Stimulated activated CD4-positive, alpha-beta T cell treated with anti-CD3 and anti-CD28 coated beads, TNF-alpha, amount 100 ng/mL, for 1 hour (primary cell): ENCODE results near the gene GRM8.

Experiments
- DNase-seq, 3 donors: peaks; one replicate each; pipeline ENCODE4 v3.0.0-alpha.2; 2020; ENCODE audit warnings: low read depth in 3 of 3, low spot score in 1 of 3

Gene GRM8

DNA sequence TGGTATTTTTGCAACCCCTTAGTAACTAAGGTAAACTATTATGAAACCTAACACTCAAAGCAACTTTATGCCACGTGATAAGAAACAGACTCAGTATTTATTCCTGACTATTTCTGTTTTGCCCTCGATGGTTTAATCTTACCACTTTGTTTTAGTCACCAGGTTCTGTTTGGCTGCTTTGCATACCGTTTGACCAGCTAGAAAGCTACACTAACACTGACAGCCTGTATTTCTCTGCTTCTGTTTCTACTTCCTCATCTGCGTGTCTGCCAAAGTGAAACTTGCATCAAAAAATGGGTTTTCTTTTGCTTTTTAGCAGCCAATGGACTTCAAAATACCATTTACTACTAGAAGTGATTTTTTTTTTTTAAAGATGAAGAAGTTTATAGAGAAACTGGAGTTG lies 802.5 kb downstream of the GRM8 start:
- DNase-seq = no peak

DNA sequence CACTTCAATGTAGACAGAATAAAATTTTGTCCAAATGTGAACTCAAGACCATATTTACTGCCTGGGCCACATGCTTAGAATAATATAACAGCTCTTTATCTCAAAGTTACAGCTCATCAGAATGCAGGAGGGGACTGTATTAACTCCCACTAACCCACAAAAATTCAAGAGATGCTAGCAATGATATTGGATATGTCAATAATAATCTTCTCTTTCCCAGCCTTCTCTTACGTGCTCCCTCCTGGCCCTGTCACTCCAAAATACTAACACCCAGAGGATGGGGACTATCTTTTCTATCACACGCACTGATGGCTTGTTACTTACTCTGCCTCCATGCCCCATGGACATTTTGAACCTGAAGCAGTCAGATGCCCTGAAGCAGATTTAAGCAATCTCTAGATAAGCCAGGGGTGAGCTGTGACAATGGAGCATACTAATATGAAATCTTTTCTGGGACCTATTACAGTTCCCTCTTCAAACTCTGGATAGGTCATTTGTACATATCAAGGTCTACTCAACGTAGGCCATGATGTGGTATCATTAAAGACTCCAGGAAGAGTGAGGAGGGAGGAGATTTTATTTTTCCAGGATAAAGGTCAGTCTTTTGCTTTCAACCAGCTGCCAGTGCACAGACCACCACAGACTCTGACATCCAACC lies 803.0 kb downstream of the GRM8 start:
- no peak for DNase-seq

DNA sequence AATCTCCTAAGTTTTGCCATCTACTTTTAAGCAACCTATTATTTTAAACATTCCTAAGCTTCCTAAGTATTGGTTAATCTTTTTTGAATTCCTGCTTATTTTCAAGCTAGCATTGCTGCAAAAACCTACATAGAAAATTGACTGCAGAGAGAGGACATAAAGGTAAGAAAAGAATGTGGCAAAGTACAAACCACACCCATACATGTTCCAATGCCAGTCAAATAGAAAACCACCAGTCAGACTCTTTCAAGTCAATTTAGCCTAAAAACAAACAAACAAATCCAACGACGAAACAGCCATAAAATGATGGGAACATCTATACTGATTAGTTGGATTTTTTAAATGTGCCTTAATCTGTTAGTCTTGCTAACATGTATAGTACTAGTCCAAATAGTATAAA lies 804.8 kb downstream of the GRM8 start:
- DNase-seq = no peak

DNA sequence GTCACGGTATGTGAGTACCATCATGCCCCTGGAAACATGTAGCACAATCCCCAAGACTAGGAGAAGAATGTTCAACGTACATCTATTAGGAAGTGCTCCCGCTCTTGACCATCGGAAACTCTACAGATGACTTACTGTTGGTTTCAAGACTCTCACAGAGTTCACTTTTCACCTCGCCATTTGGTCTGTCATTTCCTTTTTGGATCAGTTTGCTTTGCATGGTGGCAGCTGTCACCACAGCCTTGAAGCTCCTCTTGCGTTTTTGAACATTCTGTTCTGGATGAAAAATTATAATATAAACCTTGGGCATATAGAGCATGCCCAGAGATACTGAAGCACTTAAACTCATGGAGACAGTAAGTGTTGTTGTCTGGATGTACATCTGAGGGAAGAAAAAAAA lies 806.8 kb downstream of the GRM8 start:
- no peak for DNase-seq

DNA sequence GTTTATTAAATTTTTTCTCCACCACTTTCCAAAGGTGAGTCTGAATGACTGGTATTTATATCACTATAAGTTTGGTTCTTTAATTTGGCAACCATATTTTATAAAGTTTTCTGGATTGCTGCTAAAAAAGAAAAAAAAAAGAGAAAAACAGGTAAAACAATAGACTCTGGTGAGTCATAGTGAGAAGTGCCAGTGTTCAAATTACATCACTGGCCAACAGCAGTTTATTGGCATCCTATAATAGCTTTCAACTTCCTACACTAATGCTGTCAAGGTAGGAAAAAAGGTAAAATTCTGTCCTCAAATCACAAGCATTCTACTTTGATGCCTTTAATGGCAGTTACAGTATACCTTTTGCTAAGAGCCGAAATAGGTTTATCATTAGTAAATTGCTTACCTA lies 808.8 kb downstream of the GRM8 start:
- no peak for DNase-seq

DNA sequence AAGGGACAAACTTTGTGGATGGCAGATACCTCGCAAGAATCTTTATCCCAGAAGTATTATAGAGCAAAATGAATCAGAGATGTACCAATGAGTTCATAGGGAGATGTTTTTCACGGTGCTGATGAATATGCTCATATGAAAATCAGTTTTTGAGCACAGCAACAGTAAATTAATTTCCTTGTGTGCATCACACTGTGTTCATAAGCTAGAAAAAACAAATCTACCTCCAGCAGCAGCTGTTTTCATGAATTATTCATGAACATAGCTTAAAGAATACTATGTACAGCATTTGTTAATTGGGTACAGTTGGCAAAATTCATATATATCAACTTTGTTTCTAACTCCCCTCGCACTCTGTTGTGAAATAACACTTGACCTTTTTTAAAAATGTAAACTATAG lies 809.8 kb downstream of the GRM8 start:
- no peak for DNase-seq

DNA sequence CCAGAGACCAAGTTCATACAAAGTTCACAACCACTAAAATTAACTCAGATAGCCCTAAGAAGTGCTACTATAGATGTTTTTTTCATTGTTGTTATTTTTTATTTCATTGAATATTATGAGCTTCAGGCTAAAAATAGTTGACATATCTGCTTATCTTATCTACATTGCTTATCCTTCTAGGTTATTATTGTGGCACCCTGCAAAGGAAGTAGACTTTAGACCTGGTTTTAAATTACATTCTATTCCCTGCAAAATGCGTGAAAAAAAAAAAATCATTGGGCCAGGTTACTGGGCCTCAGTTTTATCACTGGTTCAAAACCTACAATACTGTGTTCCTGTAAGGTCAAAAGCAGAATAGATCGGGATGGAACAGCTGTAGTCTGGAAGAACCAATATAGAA lies 811.0 kb downstream of the GRM8 start:
- no peak for DNase-seq

DNA sequence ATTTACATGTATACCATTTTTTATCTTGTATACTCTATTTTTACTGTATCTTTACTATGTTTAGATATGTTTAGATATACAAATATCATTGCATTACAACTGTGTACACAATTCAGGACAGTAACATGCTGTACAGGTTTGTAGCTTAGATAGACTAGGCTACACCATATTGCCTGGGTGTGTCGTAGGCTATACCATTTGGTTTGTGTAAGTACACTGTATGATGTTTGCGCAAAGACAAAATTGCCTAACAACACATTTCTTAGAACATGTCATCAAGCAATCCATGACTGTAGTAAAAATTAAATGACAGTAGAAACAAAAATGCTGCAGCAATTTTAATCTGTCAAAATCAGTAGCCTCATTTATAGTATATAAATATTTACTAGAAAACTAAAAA lies 812.2 kb downstream of the GRM8 start:
- DNase-seq = no peak

DNA sequence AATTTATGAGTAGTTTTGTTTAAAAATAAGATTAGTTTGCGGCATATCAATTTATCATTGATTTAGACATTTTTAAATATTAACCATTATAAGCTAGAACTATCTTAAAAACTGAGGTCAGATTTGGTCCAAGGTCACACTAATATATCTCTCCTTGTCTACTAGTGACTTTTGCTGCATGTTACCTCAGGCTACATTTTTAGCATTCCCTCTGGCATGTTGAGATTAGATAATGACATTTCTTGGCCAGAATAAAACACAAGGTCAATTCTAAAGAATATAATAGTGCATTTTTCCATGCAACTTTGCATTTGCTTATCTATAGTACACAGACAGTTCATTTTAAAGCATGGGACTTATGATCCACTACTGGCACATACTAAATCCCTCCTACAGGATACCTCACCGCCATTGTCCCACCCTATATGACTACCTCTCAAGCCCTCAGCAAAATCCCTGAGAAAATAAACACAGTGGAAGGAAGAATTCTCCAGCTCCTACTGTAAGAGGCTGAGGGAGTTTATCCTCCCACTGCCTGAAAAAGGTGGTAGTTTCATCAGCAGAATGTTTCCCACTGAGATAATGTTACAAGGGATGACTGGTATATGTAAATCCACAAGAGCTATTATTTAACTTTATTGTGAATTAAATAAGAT lies 816.4 kb downstream of the GRM8 start:
- DNase-seq = no peak

DNA sequence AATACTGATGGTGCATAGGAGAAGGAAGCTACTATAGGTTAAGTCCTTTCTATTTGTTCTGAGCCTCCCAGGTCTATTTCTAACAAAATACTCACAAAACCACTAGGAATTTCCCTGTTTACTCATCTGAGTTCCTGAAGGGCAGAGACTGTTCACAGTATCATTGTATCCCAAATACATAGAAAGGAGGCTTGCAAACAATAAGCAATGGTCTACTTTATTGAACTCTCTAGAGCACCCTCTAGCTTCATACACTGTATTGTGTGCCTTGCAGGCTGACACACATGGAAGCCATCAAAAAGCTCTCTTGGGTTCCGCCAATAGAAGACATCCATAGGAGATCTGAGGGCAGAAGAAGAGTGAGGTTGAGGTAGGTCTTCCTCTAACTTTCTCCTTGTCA lies 826.1 kb downstream of the GRM8 start:
- DNase-seq = no peak

DNA sequence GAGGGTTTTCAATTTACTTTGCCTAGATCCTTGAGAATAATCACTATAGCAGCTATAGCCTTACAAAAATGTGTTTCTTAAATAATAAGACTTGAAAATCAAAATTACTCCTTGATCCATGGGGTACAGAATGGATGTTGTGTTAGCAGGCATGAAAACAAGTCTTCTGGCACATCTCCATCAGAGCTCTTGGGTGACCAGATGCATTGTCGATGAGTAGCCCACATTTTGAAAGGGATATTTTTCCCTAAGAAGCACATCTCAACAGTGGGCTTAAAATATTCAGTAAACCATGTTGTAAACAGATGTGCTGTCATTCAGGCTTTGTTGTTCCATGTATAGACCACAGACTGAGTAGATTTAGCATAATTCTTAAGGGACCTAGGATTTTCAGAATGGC lies 827.8 kb downstream of the GRM8 start:
- DNase-seq = no peak

DNA sequence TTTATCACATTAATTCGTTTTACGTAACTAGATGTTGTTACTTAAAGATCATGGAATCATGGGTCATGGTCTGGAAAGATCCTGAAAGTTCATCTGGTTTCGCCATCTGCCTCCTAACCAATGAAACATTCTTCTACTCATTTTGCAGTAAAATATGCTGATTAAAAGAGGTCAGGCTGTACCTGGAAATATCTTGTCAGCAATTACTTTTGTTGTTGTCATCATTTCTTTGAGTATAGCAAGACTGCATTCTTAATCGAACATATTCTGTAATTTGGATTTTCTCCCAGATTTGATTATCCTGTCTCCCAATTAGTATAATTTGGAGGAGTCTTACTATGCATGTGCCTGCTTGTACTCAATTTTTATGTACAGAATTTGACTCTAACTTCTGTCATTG lies 833.7 kb downstream of the GRM8 start:
- no peak for DNase-seq

DNA sequence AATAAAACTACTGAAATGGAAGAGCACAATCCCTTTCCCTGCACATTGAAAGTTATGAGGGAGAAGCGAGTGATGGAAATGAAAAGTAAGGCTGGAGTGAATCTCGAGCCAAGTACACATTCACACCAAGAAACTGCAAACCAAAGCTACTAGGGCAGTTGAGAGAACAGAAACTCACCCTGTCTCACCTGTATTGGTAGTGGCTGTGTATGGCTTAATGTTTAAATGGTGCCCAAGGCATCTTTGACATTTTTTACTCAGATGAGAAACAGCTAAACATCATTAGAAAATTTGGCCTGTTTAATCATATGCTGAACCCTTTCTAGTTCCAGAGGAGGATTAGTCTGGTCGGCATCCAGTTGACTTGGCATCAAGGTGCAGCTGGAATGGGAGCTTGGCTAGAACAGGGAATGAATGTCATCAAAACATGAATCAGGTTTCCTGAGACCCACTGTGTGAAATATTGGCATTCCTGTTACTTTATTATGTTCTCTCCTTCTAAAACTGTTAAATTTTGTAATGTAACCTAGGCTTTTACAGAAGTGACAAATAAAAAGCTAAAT lies 840.8 kb downstream of the GRM8 start:
- no peak for DNase-seq

DNA sequence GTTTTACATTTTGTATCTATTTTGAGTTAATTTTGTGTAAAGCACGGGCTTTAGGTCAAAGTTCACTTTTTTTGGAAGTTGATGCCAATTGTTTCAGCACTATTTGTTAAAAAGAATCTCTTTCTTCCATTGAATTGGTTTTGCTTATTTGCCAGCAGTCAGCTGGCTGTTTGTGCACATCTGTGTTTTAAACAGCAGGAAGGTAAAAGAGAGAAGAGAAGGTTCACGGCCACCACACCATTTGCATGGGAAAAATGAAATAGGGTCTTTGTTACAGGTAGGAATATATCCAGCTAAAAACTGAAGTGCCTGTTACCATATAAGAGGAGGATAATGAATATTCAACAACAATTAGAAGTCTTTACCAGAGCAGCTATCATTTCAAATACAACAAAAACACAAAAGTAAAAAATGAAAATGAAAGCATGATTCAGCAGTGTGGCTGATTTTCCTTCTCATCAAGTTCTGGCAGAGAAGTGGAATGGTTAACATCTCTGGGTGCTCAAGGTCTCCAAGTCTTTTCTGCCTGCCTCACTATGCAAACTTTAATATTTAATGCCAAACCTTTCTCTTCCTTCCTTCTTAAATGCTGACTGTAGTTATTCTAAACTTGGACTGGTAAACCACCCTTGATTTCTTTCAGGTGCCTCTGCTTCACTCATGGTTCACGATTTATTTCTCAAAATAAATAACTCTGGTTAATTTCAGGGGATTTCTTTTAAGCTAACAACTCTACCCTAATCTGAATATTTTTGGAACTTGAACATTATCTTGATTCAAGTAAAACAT lies 841.5 kb downstream of the GRM8 start:
- DNase-seq = no peak

DNA sequence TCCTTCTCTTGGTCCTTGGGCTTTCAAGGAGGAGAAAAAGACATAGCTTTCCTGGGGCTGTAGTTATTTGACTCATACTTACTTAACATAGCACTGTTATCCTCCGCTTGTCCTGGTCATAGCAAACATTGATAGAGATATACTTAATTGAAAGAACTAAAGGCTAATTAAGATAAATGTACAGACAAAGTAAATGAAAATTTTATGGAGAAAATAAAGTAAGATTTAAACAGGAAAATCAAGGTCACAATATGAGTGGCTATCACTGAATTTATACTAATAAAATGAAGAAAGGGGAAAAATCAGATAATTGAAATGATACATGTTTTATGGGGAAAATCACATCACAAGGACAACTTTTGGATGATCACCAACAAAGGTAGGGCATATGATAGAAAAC lies 849.7 kb downstream of the GRM8 start:
- no peak for DNase-seq

DNA sequence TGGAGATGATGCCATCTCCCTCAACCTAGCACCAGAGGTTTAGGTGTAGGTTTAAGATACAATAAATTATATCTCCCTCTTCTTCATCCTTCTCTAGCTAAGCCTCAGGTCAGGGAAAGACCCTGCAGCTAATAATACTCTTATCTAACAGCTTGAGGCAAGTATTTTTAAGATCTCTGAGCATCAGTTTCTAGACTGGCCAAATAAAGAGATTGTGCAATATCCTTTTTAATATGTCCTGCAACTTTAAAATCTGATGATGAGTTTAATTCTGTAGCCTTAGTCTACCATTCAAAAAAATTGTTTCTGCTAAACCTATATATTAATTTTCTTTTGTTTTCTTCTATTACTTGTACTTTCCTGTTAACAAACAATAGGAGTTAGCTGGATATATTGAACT lies 850.8 kb downstream of the GRM8 start:
- no peak for DNase-seq

DNA sequence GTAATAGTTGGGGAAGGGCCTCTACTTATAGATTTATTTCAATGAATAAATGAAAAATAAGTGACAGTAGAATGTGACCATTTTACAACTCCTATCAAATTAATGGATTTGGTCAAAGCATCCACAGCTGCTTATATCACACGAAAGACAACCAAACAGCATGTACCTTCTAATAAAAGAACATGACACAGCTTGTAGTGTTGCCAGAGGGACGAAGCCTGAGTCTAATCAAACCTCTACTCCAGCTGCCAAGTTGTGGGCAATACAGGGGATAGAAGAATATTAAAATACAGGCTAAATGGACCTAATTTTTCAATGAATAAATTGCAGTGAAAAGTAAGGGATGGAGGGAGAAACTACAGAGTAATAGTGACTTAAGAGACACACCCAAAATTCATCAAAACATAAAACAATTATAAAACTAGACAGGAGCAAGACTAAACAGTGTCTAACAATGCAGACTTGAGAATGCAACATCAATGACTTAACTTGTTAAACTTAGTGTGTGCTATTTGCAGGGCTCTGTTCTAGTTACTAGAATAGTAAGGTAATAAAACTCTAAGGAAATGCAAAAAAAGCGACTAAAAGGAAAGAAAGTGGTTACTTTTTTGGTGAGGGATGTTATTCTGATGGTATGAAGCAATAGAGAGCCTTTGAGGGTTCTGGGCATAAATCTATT lies 853.8 kb downstream of the GRM8 start:
- no peak for DNase-seq

DNA sequence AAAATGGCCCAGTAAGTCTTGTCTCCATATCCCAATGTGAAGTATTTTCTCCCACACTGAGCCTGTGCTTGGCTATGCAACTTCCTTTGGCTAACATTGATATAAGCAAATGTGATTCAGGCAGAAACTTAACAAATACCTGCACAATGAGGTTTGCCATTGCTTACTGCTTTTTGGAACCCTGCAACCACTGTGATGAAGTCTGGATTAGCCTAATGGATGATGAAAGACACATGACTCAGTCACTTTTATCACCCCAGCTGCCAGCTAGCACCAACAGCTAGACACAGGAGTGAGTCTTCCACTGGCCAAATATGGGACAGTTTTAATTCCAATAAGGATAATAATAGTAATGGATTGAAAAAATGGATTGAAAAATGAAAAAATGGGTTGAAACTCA lies 854.5 kb downstream of the GRM8 start:
- DNase-seq = no peak

DNA sequence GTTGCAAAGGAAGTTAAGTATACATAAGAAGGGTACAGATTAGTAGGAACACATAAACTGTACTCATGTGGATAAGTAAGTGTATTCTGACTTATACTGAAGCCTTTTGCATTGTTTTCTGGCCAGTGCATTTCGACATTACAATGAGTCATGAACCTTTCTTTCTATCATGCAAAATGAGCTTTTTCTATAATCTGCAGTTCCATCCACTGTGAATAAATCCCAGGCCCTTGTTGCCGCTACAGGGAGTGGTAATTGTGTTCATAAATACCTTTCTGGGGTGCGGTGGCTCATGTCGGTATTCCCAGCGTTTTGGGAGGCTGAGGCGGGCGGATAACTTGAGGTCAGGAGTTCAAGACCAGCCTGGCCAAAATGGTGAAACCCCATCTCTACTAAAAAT lies 858.3 kb downstream of the GRM8 start:
- DNase-seq = no peak
